HG02885 (cell line): ENCODE data around the gene ROCK2.

Source experiments
- ATAC-seq: cut with Tn5 transposase; IDR thresholded peaks from one replicate; pipeline ENCODE4 v1.9.1; 2021; ENCODE audit warnings: mild to moderate bottlenecking; ENCODE audit not compliant: unreplicated experiment, poor library complexity

The ROCK2 gene

DNA sequence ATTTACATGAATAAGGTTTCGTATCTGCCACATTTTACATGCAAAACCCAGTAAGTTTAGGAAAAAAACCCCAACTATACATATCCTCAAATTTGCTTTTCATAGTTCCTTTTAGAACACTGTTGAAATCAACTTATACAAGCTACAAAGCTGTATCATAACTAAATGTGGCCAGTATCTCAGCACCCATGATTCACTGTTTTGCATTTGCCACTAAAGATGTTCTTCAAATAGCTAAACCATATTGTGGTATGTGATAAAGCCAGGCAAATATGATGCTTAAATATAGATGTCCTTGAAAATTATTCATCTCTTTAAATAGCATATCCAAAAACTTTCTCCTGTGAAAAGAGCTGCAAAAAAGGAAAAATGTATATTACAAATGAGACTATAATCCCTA is 29.9 kb downstream of the ROCK2 start:
- no peak for ATAC-seq

DNA sequence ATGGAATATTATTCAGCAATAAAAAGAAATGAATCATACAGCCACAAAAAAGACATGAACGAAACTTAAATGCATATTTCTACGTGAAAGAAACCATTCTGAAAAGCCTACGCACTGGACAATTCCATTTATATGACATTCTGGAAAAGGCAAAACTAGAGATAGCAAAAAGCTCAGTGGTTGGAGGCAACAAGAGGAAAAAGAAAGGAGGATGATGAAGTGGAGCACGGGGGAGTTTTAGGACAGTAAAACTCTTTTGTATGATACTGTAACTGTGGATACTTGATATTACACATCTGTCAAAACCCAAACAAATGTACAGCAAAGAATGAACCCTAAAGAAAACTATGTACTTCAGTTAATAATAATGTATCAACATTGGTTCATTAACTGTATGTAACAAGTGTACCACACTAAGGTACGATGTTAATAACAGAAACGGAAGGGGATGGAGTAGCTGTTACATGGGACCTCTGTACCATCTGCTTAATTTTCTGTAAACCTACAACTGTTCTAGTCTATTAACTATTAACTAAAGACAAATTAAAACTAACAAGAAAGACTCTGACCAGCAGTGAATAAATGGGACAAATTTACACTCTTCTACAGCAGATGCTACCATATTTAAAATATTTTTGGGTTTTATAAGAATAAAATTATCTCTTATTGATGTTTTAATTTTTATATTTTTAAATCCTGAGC is 31.5 kb downstream of the ROCK2 start:
- ATAC-seq: no peak

DNA sequence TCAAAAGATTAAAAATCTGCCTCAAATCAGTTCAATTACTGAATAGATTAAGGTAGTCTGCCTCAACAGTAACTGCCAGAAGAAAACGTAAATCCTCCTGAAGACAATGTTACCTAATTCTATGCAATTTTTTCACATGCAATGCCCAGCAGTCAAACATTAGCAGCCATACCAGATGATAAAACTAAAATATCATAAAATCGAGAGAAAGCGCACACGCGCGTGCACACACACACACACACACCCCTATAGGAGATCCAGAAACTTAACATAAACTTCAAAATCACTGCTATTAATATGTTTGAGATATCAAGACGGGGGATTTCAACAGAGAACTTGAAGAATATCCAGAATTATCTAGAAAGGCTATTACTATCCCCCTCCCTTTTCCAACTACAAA is 32.9 kb downstream of the ROCK2 start:
- no peak for ATAC-seq

DNA sequence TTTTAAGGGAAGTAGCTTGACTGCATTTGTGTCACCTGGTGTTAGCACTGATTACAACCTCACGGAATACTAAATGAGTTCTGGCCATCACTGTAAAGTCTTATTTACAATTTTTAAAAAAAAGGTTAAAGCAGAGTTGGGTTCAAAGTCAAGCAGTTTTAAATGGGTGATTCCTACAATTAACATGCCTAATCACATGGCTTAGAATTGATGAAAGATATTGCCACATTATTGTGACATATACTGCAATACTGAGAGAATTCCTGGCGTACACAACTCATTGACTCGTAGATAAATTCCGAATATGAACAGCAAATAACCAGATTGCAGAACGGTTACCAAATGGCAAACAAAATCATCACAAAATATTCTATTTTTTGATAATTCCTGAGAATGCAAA is 34.2 kb downstream of the ROCK2 start:
- ATAC-seq: no peak

DNA sequence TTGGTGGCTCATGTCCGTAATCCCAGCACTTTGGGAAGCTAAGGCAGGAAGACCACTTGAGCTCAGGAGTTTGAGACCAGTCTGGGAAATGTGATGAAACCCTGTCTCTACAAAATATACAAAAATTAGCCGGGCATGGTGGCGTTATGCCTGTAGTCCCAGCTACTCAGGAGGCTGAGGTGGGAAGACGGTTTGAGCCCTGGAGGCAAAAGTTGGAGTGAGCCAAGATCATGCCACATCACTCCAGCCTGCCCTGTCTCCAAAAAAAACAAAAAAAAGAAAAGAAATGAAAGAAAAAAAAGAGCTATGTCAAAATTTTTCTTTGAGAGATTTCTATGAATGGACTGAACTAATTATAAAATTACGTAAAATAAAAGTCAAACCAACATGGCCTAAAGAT is 34.7 kb downstream of the ROCK2 start:
- no peak for ATAC-seq

DNA sequence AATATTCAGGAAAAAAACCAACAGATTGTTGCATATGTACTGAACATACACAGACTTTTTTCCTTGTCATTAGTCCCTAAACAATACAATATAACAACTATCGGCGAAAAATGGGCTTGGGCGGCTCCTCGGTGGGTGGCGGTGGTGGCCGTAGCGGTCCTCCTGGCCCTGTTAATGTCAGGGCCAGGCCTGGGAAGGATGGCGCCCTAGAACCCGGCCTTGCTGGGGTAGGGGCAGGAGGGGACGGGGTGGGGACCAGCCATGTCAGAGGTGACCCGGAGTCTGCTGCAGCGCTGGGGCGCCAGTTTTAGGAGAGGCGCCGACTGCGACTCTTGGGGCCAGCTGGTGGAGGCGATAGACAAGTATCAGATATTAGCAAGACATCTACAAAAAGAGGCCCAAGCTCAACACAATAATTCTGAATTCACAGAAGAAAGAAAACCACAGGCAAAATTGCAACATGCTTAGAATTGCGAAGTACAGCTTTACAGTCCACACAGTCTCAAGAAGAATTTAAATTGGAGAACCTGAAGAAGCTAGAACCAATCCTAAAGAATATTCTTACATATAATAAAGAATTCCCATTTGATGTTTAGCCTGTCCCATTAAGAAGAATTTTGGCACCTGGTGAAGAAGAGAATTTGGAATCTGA is 36.5 kb downstream of the ROCK2 start:
- no peak for ATAC-seq

DNA sequence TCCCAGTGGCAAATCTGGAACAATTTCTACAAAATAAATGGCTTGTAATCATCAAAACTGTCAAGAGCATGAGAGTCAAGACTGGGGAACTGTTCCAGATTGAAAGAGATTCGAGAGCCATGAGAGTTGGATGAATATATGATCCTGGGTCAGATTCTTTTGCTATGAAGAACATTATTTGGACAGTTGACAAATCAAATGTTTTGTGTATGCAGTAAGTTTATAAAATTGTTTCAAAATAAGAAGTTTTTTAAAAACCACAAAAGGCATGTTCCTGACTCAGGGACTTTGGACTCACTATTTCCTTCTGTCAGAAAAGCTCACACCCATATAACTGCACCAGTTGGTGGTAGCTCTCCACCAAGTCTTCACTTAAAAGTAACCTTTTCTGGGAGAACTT is 38.5 kb downstream of the ROCK2 start:
- no peak for ATAC-seq

DNA sequence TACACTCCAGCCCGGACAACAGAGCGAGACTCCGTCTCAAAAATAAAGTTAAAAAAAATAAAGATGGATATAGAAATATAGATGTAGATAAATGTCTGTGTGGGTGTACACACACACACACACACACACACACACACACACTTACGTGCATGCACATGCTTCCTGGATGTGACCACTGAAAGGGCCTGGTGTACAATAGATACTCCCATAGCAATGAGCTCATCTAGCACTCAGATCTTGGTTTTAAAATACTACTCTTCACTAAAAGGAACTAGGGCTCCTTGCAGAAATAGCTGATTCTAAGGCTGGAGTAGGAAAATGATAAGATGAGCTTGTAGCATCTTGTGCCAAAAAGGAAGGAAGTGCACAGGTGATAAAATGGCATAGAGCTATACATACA is 39.1 kb downstream of the ROCK2 start:
- no peak for ATAC-seq

DNA sequence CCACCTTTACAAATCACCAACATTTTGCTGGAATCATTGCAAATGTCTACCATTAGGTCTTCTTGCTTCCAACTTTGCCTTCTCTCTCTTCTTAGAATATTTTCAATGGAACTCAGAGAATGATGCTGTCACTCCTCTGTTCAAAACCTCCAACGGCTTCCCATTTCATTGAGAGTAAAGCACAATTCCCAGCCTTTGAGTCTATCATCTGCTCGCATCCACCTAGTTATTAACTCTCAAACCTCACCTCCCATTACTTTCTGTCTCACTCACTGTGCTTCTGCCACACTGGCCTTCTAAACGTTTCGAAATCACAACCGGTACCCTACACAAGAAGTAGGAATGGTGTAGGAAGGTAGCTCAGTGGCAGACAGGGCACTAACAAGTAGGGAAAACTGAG is 40.0 kb downstream of the ROCK2 start:
- ATAC-seq: no peak

DNA sequence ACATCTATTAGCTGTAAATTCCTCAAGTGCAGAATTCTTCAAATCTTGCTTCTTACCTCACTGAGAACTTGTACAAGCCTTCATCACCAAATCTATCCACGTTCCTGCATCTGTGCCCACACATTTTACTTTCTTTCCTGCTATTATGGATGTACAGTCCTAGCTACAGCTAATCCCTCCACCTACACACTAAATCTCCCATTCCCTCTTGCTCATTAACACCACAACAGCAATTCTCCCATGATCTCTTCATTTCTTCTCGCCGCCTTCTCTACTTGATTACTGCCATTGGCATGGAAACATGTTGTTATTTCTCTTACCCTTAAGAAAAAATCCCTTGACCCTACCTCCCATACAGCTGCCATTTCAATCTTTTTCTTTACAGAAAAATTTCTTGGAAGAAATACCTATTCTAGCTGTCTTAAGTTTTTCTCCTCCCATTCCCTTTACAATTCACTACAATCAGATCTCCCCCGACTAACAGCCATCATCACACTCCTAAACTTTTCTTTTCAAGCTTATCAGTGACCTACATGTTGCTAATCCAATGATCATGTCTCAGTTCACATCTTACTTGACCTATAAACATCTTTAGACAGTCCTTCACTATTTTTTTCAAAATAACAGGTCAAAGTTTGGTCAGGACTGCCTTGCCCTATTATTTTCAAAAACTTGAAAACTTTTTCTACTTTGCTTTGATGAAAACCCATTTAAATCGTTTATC is 41.0 kb downstream of the ROCK2 start:
- no peak for ATAC-seq

DNA sequence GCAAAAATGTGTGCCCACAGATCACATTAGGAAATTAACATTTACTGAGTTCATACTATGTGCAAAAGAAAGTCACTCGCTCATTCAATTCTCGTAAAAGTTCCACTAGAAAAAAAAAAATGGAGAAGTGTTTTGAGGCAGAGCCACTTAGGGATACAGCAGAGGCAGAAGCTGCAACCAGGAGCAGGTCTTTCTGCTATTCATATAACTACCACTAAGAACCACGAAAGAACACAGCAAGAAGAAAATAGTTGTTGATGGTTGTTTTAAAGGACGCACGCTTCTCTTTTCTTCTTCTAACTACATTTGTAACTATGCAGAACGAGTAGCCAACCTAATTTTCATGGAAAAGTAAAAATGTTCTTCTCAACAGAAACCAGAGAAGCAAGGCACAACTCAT is 45.0 kb downstream of the ROCK2 start:
- ATAC-seq: no peak

DNA sequence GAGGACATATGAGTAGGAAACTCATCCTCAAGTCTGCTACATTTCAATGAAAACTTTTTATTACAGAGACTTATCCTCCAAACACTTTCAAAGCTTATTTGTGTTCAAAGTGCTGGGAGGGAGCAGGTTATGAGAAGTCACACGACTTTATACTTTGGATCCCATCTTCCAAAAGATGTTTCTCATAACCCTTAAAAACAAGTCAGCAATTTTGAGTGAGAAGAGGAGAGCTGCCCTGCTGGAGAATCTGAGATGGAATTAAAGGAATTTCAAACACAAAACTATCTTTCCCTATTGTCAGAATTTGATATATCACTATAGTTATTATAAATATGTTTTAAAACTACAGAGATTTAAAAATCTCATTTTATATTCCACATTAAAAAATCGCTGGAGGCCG is 45.8 kb downstream of the ROCK2 start:
- no peak for ATAC-seq

DNA sequence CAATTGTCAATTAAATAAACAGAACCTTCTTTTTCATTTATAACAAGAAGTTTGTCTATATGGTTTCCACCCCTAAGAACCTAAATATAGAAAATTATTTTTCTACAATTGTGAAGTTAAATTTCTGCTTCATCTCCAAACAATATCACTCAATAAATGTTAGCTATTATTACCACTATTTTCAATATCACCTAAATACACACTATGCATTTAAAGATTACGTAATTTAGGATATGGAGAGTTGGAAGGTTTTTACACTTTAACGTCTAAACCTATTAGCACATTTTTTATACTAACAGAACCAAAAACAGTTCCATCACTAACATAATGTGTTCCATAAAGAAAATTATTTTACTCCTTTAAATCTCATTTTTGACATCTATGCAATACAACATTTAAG is 48.0 kb downstream of the ROCK2 start:
- ATAC-seq: no peak

DNA sequence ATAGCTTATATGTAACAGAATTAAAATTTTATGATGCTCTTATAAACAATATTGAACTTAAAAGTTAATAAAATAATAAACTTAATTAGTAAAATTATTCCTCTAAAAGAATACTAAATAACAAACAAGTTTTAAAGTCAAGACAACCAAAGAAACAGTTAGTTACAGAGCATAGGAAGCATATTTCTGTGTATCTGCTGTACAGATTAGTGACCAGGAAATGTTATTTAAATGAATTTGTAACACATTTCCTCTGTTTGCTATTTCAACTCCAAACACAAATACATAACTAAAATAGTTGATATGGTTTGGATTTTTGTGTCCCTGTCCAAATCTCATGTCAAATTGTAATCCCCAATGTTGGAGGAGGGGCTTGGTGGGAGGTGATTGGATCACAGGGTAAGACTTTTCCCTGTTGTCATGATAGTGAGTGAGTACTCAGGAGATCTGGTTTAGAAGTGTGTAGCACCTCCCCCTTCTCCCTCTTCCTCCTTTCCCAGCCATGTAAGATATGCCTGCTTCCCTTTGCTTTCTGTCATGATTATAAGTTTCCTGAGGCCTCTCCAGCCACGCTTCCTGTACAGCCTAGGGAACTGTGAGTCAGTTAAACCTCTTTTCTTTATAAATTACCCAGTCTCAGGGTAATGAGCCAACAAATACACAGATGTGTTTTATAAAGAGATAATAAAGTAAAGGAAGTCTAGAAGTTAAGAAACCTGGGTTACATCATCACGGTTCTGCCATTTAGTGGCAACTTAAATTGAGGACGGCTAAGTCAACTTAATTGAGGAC is 51.8 kb downstream of the ROCK2 start:
- no peak for ATAC-seq

DNA sequence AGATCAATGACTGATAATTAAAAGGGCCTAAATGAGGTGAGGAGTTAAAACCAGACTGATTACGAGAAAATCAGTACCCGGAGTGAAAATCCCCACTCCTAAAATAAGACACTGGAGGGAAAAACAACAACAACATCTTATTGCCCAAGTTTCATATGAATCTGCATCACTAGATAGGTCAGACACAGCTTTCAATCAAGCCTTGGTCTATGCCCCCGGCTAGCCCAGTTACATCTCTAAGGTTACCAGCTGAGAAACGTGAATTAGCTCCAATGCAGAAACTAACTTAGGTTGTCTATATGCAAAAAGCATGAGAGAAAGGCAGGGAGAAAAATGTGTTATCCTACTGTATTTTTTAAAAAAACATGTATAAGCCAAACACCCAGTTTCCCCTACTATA is 53.7 kb downstream of the ROCK2 start:
- ATAC-seq: no peak

DNA sequence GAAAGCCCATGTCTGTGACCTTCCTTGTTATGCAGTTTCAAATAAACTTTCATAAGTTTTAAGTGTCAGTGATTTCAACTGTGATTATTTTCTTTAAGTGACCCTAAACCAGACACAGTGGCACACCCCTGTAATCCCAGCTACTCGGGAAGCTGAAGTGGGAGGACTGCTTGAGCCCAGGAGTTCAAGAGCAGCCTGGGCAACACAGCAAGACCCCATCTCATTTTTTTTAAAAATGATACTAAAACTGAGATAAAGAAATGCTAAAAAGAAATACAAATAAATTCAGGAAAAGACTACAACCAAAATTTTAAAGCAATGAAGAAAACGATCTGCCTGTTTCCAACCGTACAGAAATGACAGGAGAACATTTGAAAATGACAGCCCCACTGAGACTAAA is 54.2 kb downstream of the ROCK2 start:
- ATAC-seq: no peak

DNA sequence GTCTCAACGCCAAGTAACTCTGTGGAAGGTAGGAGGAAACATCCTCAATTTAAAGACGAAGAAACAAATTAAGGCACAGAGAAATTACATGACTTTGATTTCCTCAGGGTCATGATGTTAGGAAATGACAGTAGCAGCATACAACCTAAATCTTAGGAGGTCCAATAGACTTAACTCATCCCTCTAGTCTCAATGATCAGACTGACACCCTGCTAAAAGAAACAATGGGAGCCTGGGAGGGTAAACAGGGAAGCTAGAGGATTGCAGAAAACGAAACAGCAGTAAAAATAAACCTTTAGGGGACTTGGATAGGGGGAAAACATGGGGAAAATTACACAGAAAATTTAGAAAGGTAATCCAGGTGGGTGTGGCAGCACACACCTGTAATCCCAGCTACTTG is 56.0 kb downstream of the ROCK2 start:
- no peak for ATAC-seq

DNA sequence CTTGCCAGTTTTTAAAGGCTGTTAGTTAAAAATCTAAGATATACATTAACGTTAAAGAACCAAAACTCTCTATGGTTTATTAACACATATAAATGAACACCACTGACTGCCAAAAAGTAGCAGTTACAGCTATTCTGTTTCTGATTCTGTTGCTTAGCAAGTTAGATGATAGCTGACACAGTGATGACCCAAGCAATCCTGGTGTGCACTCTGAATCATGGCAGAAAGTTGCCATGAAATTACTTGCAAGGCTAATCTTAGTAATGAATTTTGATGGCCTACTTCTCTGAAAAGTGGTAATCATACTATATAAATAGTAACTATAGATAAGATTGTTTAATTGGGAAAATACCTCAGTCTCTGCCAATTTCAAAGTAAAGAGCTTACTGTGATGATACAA is 57.7 kb downstream of the ROCK2 start:
- ATAC-seq: no peak

DNA sequence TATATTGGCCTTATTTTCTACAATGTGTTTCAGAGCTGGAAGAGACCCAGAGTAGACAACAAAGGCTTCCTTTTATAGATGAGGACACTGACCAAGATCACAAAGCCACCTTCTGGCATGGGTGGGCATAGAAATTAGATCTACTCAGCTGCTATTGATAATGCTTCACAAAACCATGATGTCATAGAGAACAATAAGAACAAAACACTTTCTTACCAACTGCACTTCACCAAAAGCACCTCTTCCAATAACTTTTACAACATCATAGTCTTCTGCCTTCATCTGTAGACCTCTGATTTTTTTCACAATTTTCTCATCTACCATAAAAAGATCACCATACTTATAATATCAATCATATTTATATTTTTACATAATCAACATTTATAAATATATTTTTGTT is 58.1 kb downstream of the ROCK2 start:
- ATAC-seq: no peak

DNA sequence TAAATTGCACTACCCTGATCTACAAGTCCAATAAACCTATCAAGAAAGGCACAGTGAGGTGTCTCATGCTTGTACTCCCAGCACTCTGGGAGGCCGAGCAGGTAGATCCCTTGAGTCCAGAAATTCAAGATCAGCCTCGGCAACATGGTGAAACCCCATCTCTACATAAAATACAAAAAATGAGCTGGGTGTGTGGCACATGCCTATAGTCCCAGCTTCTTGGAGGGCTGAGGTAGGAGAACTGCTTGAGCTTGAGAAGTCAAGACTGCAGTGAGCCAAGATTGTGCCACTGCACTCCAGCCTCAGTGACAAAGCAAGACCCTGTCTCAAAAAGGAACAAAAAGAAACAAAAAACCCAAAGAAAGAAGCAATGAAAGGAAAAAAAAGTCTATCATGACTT is 58.9 kb downstream of the ROCK2 start:
- no peak for ATAC-seq

DNA sequence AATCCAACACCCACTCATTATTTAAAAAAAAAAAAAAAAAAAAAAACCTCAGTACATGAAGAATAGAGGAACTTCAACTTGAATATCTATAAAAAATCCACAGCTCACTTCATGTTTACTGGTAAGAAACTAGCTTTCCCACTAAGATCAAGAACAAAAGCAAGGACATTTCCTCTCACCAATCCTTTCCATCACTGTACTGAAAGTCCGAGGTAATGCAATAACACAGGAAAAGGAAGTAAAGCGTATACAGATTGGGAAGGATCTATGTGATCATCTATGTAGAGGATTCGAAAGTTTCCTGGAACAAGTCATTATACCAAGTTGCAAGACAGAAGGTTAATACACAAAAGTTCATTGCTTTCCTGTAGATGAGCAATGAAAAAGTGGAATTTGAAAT is 63.2 kb downstream of the ROCK2 start:
- ATAC-seq: no peak
